HUES6 (cell line): Measurements from ENCODE around the gene YAF2.
"Not testable (repeated sequence)": the region's sequence is repeated elsewhere in the genome, so short reads cannot be mapped to it uniquely, and the experiment has no call there.

Source experiments
- H3K27ac ChIP-seq: 2 replicates; pipeline ENCODE4 v1.7.0; 2013; ENCODE audit warnings: low read depth, mild to moderate bottlenecking, low read length, inconsistent platforms
- H3K27me3 ChIP-seq: 2 replicates; pipeline ENCODE4 v1.6.1; 2013; ENCODE audit warnings: low read length; ENCODE audit not compliant: control insufficient read depth, insufficient read depth
- H3K36me3 ChIP-seq: 2 replicates; pipeline ENCODE4 v1.6.1; 2013; ENCODE audit warnings: low read length; ENCODE audit not compliant: control insufficient read depth, insufficient read depth
- H3K4me1 ChIP-seq: 2 replicates; pipeline ENCODE4 v1.6.1; 2013; ENCODE audit warnings: low read length; ENCODE audit not compliant: control insufficient read depth, insufficient read depth
- H3K4me3 ChIP-seq: 2 replicates; pipeline ENCODE4 v1.5.1; 2013; ENCODE audit warnings: low read depth, low read length
- H3K9ac ChIP-seq: one replicate; pipeline ENCODE4 v1.6.1; 2013; ENCODE audit warnings: mild to moderate bottlenecking, low read length
- H3K9me3 ChIP-seq: 2 replicates; pipeline ENCODE4 v1.6.1; 2013; ENCODE audit warnings: low read depth, low read length; ENCODE audit not compliant: control insufficient read depth, insufficient read depth

Gene YAF2

GRCh38 chr12:42221726-42222125 is 16.3 kb downstream of the YAF2 start:
- Histone ChIP-seq H3K4me3 (no peak overlapping the region), H3K27ac (no peak overlapping the region), H3K9me3 (peaks cover 8% of the 10 kb centered on the region), H3K9ac (no peak overlapping the region), H3K36me3 (0 out of 2 replicates have a peak, but pooled peaks cover 4% of the 10 kb centered on the region), H3K4me1 (no peaks in the 10 kb centered on the region), H3K27me3 (no peaks in the 10 kb centered on the region)

- Histone ChIP-seq H3K4me1 (no peaks in the 10 kb centered on the region), H3K27ac (no peak overlapping the region), H3K9me3 (no peaks in the 10 kb centered on the region)
Observed at GRCh38 chr12:42217656-42218055, 20.4 kb downstream of the YAF2 start.

GRCh38 chr12:42216737-42217136 is 21.3 kb downstream of the YAF2 start:
- H3K36me3 ChIP-seq, result no peaks in the 10 kb centered on the region
- H3K27ac ChIP-seq, result no peak overlapping the region
- no peak overlapping the region for H3K9ac ChIP-seq
- H3K27me3 ChIP-seq, result no peaks in the 10 kb centered on the region
- no peaks in the 10 kb centered on the region for H3K4me1 ChIP-seq
- no peaks in the 10 kb centered on the region for H3K9me3 ChIP-seq
- H3K4me3 ChIP-seq, result no peak overlapping the region

More at GRCh38 chr12:42217656-42218055, 20.4 kb downstream of the YAF2 start:
- Histone ChIP-seq H3K4me3 (no peak overlapping the region), H3K27me3 (no peaks in the 10 kb centered on the region), H3K36me3 (no peaks in the 10 kb centered on the region), H3K9ac (no peak overlapping the region)

GRCh38 chr12:42215759-42216158 is 22.3 kb downstream of the YAF2 start:
- not testable (repeated sequence) for H3K27ac ChIP-seq, H3K9ac ChIP-seq, H3K27me3 ChIP-seq, H3K36me3 ChIP-seq, H3K9me3 ChIP-seq, H3K4me1 ChIP-seq, H3K4me3 ChIP-seq

- Histone ChIP-seq H3K9ac (no peak overlapping the region), H3K27me3 (no peaks in the 10 kb centered on the region), H3K36me3 (no peaks in the 10 kb centered on the region), H3K27ac (no peak overlapping the region), H3K4me3 (no peak overlapping the region), H3K9me3 (no peaks in the 10 kb centered on the region), H3K4me1 (no peaks in the 10 kb centered on the region)
Observed at GRCh38 chr12:42213954-42214426, 24.1 kb downstream of the YAF2 start.

- Histone ChIP-seq H3K9me3 (no peaks in the 10 kb centered on the region), H3K27me3 (no peaks in the 10 kb centered on the region), H3K36me3 (no peaks in the 10 kb centered on the region), H3K9ac (no peak overlapping the region), H3K4me1 (no peaks in the 10 kb centered on the region), H3K4me3 (no peak overlapping the region), H3K27ac (no peak overlapping the region)
Observed at GRCh38 chr12:42213023-42213422, 25.0 kb downstream of the YAF2 start.

GRCh38 chr12:42208574-42208973 is 29.5 kb downstream of the YAF2 start:
- no peaks in the 10 kb centered on the region for H3K36me3 ChIP-seq
- no peak overlapping the region for H3K4me3 ChIP-seq

GRCh38 chr12:42204819-42205218 is 33.2 kb downstream of the YAF2 start:
- no peaks in the 10 kb centered on the region for H3K36me3 ChIP-seq
- no peak overlapping the region for H3K9ac ChIP-seq
- no peak overlapping the region for H3K27ac ChIP-seq
- no peaks in the 10 kb centered on the region for H3K27me3 ChIP-seq
- no peak overlapping the region for H3K4me3 ChIP-seq
- H3K9me3 ChIP-seq, result no peaks in the 10 kb centered on the region
- H3K4me1 ChIP-seq, result no peaks in the 10 kb centered on the region

More at GRCh38 chr12:42208574-42208973, 29.5 kb downstream of the YAF2 start:
- no peaks in the 10 kb centered on the region for H3K9me3 ChIP-seq
- H3K9ac ChIP-seq, result no peak overlapping the region
- H3K4me1 ChIP-seq, result no peaks in the 10 kb centered on the region
- no peak overlapping the region for H3K27ac ChIP-seq
- H3K27me3 ChIP-seq, result no peaks in the 10 kb centered on the region

- Histone ChIP-seq H3K27ac (no peak overlapping the region), H3K9me3 (no peaks in the 10 kb centered on the region)
Observed at GRCh38 chr12:42204362-42204761, 33.7 kb downstream of the YAF2 start.

GRCh38 chr12:42201063-42201462 is 37.0 kb downstream of the YAF2 start:
- Histone ChIP-seq H3K27me3 (no peaks in the 10 kb centered on the region), H3K9me3 (no peaks in the 10 kb centered on the region), H3K27ac (no peak overlapping the region), H3K9ac (no peak overlapping the region), H3K36me3 (no peaks in the 10 kb centered on the region), H3K4me3 (no peak overlapping the region), H3K4me1 (no peaks in the 10 kb centered on the region)

More at GRCh38 chr12:42204362-42204761, 33.7 kb downstream of the YAF2 start:
- H3K36me3 ChIP-seq, result no peaks in the 10 kb centered on the region
- no peaks in the 10 kb centered on the region for H3K4me1 ChIP-seq
- no peak overlapping the region for H3K9ac ChIP-seq
- no peaks in the 10 kb centered on the region for H3K27me3 ChIP-seq
- H3K4me3 ChIP-seq, result no peak overlapping the region

GRCh38 chr12:42199007-42199406 is 39.0 kb downstream of the YAF2 start:
- H3K4me1 ChIP-seq, result no peaks in the 10 kb centered on the region
- no peak overlapping the region for H3K4me3 ChIP-seq
- no peak overlapping the region for H3K27ac ChIP-seq
- H3K27me3 ChIP-seq, result no peaks in the 10 kb centered on the region
- H3K9me3 ChIP-seq, result no peaks in the 10 kb centered on the region
- no peak overlapping the region for H3K9ac ChIP-seq
- no peaks in the 10 kb centered on the region for H3K36me3 ChIP-seq
